ENCODE data around the gene EEPD1. TPM values are rescaled to one million over a fixed set of nuclear protein-coding genes. Genes with fewer than 3 reads are reported as not detected.

EEPD1 gene
- total RNA-seq, 1 donor from 2014 or later: 9.8 TPM

DNA sequence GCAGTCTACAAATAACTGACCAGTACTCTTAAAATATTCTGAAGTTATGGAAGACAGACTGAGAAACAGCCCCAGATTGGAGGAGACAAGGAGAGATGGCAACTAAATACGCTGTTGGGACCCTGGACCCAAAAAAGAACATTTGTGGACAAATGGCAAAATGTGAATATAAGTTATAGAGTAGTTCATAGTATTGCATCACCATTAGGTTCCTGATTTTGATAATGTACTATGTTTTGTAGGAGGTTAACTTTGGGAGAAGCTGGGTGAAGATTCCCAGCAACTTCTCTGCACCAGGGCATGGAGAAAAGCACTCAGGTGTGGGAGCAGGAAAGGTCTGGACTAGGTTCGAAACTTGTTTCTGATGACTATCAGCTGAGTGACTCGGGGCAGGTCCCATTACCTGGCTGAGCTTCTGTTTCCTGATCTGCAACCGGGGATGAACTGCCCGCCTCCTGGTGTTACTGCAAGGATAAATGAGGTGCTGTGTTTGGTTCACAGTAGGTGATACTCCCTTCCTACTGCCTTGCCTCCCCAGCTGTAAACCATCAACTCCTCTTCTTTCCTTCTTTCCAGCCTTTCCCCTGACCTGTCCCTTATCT lies 48.2 kb downstream of the EEPD1 start:
- TF ChIP-seq POLR2A (IDR thresholded peaks at IDR 0.05) (no peak), POLR2AphosphoS5 (IDR thresholded peaks at IDR 0.05; ENCODE audit: insufficient read depth in 1 of 2, low read depth in 1 of 2) (no peak)
- TF ChIP-seq, protein P1, sequence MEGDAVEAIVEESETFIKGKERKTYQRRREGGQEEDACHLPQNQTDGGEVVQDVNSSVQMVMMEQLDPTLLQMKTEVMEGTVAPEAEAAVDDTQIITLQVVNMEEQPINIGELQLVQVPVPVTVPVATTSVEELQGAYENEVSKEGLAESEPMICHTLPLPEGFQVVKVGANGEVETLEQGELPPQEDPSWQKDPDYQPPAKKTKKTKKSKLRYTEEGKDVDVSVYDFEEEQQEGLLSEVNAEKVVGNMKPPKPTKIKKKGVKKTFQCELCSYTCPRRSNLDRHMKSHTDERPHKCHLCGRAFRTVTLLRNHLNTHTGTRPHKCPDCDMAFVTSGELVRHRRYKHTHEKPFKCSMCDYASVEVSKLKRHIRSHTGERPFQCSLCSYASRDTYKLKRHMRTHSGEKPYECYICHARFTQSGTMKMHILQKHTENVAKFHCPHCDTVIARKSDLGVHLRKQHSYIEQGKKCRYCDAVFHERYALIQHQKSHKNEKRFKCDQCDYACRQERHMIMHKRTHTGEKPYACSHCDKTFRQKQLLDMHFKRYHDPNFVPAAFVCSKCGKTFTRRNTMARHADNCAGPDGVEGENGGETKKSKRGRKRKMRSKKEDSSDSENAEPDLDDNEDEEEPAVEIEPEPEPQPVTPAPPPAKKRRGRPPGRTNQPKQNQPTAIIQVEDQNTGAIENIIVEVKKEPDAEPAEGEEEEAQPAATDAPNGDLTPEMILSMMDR (IDR thresholded peaks at IDR 0.05): no peak
- no peaks in the 10 kb centered on the region for H3K36me3 ChIP-seq
- peaks cover 14% of the 10 kb centered on the region for H3K4me1 ChIP-seq
- H3K27ac ChIP-seq: no peak overlapping the region
- H3K27me3 ChIP-seq: no peaks in the 10 kb centered on the region
- no peaks in the 10 kb centered on the region for H3K9me3 ChIP-seq
- DNase-seq (ENCODE audit: extremely low spot score in 2 of 2): no peak
- intact Hi-C loops (cut with DNase I): no loop called here
- no peak overlapping the region for H3K4me3 ChIP-seq

DNA sequence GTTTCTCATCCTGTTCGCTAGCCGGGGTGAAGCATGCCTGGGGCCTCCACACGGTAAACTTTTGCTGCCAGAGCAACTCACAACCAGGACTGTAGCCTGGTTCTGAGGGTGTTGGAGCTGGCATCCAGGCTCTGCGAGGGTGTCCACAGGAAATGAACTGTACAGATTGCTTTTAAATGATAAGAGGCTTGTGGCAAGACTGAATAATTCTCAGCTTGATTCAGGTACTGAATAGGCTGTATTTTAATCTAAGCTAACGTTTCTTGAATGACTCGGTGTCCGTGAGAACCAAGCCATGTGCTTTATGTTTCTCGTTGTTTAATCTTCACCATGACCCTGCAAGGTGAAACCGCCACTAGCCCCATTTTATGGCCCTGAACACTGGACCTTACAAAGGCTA lies 49.3 kb downstream of the EEPD1 start:
- no peak overlapping the region for H3K27ac ChIP-seq
- intact Hi-C loops (cut with DNase I): no loop called here
- peaks cover 18% of the 10 kb centered on the region for H3K4me1 ChIP-seq
- no peak overlapping the region for H3K4me3 ChIP-seq
- H3K36me3 ChIP-seq: no peaks in the 10 kb centered on the region
- no peaks in the 10 kb centered on the region for H3K27me3 ChIP-seq
- TF ChIP-seq POLR2AphosphoS5 (IDR thresholded peaks at IDR 0.05; ENCODE audit: insufficient read depth in 1 of 2, low read depth in 1 of 2) (no peak), POLR2A (IDR thresholded peaks at IDR 0.05) (no peak)
- TF ChIP-seq, protein P1 (IDR thresholded peaks at IDR 0.05): no peak
- no peaks in the 10 kb centered on the region for H3K9me3 ChIP-seq
- no peak for DNase-seq (ENCODE audit: extremely low spot score in 2 of 2)

DNA sequence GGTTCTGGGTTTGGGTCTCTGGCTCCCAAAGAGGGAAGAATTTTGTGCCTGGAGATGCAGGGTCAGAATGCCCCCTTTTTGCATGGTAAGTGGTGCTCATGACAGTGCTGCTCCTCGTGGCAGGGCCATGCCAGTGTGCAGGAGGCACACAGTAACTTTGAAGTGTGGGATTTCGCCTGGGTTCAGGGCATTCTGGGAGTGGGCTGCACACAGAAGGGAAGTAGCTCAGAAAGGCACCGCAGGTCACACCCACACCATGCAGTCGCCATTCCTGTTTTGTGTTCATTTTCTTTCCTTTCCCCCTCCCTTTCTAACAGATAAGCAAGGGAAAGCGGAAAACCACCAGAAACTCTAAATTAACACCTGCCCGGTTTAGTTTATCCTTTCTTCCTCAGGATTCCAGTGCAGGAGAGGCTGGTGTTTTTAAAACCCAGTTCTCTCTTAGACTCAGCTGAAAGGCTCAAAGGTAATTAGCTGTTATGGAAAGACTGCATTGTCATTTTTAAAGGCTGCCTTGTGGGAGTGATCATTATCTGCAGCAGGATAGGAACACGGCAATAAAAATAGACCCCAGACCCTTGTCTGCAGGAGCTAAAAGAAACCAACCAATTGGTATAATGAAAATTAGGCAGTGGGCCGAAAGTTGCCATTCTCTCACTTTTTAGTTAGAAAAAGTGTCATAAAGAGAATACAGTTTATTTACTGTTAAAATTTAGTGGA lies 50.2 kb downstream of the EEPD1 start:
- TF ChIP-seq POLR2AphosphoS5 (IDR thresholded peaks at IDR 0.05; ENCODE audit: insufficient read depth in 1 of 2, low read depth in 1 of 2): no peak
- TF ChIP-seq, protein P1 (IDR thresholded peaks at IDR 0.05): no peak
- no peak for TF ChIP-seq POLR2A (IDR thresholded peaks at IDR 0.05)
- no peak for DNase-seq (ENCODE audit: extremely low spot score in 2 of 2)
- H3K27me3 ChIP-seq: no peaks in the 10 kb centered on the region
- peaks cover 27% of the 10 kb centered on the region for H3K4me1 ChIP-seq
- intact Hi-C loops (cut with DNase I): no loop called here
- no peak overlapping the region for H3K27ac ChIP-seq
- no peaks in the 10 kb centered on the region for H3K9me3 ChIP-seq
- H3K4me3 ChIP-seq: no peak overlapping the region
- no peaks in the 10 kb centered on the region for H3K36me3 ChIP-seq

DNA sequence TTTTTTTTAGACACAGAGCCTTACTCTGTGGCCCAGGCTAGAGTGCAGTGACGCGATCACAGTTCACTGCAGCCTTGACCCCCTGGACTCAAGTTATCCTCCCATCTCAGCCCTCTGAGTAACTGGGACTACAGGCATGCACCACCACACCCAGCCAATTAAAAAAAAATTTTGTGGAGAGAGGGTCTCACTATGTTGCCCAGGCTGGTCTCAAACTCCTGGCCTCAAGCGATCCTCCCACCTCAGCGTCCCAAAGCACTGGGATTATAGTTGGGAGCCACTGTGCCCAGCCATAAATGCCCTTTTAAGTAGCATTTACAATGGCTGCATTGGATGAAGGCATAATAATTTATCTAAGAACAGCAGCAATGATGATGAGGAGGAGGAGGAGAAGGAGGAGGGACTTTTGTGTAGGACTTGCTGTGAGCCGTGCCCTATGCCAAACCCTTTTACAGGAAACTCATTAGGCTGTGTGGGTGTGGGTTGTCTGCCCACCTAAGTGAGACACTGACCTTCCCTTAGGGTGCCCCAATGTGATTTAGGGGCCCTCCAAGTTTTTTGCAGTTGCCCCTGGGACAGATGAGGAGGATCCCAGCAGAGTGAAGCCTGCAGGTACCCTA lies 51.1 kb downstream of the EEPD1 start:
- Histone ChIP-seq H3K9me3 (no peaks in the 10 kb centered on the region), H3K27me3 (no peaks in the 10 kb centered on the region), H3K27ac (no peak overlapping the region), H3K4me1 (peaks cover 36% of the 10 kb centered on the region), H3K36me3 (no peaks in the 10 kb centered on the region), H3K4me3 (no peak overlapping the region)
- intact Hi-C loops (cut with DNase I): no loop called here
- TF ChIP-seq POLR2AphosphoS5 (IDR thresholded peaks at IDR 0.05; ENCODE audit: insufficient read depth in 1 of 2, low read depth in 1 of 2) (no peak), POLR2A (IDR thresholded peaks at IDR 0.05) (no peak)
- TF ChIP-seq, protein P1 (IDR thresholded peaks at IDR 0.05): no peak
- DNase-seq (ENCODE audit: extremely low spot score in 2 of 2): no peak
